Stimulated activated CD4-positive, alpha-beta T cell treated with anti-CD3 and anti-CD28 coated beads, Interleukin-4, amount 100 ng/mL, for 4 hours (primary cell): ENCODE data around the gene CELSR1.

Source experiments
- DNase-seq, 2 experiments: peaks; one replicate each; pipeline ENCODE4 v3.0.0-alpha.2; 2020

Gene CELSR1

GRCh38 chr22:46357711-46358520 lies 179.5 kb downstream of the CELSR1 start:
- DNase-seq: no peak

DNA sequence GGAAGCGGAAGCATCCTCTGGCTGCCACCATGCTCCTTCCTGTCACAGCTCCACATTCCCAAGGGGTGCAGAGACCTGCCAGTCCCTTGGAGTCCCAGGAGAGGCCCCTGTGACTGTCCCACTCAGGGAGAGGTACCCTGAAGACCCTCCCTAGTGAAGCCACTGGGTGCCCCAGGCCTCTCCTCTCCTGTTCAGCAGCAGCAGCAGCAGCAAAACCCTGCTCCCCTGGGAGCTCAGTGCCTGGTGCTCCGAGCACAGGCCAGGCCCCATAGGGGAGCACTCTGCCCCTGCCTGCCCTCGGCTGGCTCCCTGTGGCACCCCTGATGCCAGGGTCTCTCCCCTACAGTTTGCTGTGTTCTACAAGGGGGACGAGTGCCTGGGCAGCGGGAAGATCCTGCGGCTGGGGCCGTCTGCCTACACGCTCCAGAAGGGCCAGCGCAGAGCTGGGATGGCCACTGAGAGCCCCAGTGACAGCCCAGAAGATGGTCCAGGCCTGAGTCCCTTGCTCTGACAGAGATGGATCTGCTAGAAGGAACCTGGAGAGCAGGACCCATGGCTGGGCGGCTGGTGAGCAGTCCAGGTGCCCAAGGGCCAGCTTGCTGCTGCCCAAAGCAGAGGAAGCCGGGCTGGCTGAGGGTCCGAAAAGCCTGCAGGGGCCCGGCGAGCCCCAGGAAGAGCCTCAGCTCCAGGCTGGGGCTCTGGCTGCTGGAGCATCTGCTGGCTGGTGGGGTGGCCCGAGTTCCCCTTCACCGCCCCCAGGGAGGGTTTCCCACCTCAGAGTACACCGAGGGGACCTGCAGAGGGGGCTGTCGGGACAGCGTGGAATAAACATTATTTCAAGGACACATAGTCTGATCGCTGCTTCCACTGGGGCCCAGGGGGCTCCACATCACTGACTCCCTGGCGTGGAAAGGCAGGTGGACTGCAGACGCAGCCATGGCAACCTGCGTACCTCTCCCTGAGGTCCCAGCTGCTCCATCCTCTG lies 180.6 kb downstream of the CELSR1 start:
- DNase-seq: no peak

DNA sequence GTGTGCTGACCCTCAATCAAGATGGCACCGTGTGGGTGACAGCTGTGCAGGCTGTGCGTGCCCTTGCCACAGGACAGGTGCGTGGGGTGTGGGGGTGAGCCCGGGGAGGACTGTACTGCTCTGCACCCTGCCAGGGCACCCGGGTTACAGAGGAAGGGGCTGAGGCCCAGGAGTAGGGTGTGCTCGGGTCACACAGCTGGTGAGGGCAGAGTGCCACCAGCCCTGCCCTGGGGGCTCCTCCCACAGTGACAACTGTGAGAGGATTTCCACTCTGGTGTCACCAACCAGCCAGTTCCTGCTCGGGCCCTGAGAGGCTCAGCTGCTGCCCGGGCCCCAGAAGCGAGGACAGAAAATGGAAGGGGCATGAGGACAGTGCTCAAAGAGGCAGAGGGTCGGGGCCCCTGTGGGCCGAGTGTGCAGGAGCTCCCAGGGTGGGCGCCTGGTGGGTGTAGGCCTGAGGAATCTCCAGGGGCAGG lies 181.4 kb downstream of the CELSR1 start:
- no peak for DNase-seq

- DNase-seq: peak; percentile 33 to 53
These were observed 181.9 kb downstream of the CELSR1 start for GRCh38 chr22:46355369-46355995.

GRCh38 chr22:46354993-46355305 lies 182.5 kb downstream of the CELSR1 start:
- DNase-seq: no peak

DNA sequence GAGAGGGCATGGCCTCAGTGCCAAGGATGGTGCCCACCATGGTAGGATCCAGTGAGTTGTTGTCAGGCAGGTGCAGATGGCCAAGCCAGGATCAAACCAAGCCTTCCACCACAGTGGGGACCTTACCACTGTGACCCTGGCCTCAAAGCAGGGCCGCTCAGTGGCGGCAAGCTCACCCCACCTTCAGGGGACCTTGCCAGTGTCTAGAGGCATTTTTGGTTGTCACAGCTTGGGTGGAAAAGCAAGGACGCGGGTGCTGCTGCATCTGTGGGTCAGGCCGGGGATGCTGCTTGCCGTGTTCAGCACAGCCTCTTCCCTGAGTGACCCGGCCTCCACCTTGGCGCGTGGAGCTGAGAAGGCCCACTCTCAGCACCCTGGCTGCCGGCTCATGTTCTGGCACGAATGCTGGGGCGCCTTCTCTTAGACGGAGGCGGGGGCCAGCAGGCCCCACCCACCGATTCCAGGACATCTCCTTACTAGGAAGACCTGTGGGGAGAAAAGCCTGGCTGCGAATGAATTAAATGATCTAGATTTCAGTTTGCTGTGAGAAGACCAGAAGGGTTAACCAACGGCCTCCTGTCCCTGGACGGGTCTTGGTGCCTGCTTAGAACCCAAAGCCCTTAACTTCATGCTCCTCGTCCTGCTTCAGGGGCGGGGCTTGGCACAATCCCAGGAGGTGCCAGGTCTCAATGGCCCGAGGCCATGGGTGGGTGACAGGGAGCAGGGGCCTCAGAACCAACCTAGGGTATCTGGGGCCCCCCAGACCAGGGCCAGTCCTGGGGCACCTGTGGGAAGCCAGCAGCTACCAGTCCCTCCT lies 183.0 kb downstream of the CELSR1 start:
- DNase-seq: no peak

DNA sequence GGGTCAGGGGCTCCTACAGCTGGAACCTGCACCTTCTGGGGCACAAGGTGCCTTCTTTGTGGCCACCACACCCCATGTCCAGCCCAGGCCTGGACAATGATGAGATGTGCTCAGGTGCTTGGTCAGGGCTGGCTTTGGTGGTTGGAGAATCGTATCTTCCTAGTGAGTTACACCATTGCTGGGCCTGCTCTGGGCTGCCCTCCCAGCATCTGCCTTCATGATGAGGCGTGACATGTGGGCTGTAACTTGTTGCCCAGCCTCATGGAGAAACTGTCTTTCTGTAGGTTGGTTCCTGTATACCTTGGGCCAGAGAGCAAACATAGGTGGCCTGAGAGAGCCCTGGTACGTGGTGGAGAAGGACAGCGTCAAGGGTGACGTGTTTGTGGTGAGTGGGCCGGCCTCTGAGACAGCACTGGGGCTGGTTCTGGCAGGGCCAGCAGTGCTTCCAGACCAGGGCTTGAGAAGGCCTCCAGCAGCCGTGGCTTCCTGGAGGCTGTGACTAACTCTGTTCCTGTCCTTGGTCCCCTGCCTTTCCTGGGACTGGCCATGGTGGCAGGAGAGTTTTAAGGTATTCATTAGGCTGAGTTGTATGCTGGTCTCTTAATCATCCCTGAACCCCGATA lies 183.8 kb downstream of the CELSR1 start:
- DNase-seq: no peak

DNA sequence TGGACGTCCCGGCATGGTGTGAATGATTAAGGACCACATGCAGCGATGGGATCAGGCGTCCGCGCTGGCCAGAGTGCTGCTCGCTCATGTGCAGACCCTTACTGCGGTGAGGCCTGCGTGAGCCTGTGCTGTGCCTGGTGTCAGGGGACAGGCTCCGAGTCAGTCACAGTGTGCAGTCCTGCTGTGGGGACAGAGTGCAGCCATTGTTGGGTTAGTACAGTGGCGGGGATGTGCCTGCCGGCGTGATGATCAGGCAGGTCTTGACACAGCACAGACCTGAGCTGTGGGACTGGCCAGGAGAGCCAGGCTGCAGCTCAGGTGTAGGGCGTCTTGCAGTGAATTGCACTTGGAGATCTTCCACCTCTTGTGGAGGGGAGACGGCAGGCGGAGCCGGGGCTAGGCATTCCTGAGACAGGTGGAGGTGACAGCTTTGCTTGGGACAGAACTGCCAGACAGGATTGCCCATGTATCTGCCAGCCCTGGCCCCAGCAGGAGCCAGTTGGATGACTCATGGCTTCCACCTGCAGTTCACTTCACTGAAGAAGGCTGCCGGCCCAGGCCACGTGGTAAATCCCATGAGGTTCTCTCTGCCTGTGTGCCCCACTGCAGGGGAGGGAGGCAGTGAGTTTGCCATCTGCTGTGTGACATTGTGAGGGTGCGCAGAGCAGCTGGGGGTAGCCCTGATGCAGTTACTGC lies 184.6 kb downstream of the CELSR1 start:
- no peak for DNase-seq

GRCh38 chr22:46352276-46352675 lies 185.1 kb downstream of the CELSR1 start:
- no peak for DNase-seq

DNA sequence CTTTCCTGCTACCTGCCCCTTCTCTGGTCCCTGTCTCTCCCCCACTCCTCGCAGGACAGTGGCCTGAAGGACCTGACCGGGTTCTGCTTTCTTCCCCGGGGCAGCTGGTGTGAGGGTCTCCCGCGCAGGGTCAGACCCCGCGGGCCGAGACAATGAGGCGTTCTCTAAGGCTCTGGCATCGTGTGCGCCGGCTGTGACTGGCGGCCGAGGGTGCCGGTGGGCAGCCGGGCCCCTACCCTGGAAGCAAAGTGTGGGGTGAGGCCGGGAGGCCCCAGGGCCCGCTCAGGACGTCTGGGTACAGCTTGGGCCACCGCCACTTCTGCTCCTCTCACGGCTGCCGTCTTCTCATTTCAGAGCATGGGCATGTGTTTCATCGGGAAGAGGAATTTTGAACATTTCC lies 185.7 kb downstream of the CELSR1 start:
- no peak for DNase-seq

GRCh38 chr22:46351131-46351735 lies 186.2 kb downstream of the CELSR1 start:
- no peak for DNase-seq

GRCh38 chr22:46350646-46351045 lies 186.8 kb downstream of the CELSR1 start:
- DNase-seq: no peak

GRCh38 chr22:46350121-46350520 lies 187.3 kb downstream of the CELSR1 start:
- DNase-seq: no peak

DNA sequence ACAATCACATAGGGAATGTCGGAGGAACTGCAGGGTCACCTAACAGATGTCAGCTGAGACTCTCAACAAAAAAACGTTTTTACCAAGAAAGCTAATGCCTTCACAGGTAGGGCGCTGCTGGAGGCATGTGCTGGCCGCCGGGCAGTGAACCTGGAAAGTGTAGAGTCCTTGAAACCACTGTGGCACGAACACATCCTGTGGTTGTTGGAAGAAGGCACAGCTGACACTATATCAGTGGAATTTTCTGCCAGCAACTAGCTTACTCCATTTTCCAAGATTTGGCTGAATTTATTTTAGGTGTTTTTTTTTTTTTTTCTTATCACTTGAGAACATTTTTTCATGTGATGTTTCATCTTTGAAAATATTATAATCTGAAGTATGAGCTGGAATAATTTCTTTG lies 187.7 kb downstream of the CELSR1 start:
- no peak for DNase-seq

- DNase-seq: no peak
These were observed 188.2 kb downstream of the CELSR1 start for GRCh38 chr22:46349238-46349637.

GRCh38 chr22:46348099-46348695 lies 189.2 kb downstream of the CELSR1 start:
- DNase-seq: no peak

DNA sequence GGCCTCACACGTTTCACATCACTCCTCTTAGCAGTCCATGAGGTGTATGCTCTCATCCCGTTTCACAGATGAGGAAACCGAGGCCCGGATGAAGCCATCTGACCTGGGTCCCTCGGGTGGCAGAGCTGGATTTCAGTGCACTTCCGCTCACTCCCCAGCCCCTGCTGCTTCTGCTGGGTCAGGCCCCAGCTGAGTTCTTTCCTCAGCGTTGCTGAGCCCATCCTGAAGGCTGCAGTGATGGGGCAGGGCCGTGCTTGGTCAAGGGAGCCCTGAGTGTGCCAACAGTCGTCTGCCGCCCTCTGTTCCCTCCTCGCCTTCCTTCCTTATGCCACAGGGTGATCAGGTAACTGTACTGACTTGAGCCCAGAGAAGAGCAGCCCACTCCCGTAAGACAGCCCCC lies 189.8 kb downstream of the CELSR1 start:
- no peak for DNase-seq

DNA sequence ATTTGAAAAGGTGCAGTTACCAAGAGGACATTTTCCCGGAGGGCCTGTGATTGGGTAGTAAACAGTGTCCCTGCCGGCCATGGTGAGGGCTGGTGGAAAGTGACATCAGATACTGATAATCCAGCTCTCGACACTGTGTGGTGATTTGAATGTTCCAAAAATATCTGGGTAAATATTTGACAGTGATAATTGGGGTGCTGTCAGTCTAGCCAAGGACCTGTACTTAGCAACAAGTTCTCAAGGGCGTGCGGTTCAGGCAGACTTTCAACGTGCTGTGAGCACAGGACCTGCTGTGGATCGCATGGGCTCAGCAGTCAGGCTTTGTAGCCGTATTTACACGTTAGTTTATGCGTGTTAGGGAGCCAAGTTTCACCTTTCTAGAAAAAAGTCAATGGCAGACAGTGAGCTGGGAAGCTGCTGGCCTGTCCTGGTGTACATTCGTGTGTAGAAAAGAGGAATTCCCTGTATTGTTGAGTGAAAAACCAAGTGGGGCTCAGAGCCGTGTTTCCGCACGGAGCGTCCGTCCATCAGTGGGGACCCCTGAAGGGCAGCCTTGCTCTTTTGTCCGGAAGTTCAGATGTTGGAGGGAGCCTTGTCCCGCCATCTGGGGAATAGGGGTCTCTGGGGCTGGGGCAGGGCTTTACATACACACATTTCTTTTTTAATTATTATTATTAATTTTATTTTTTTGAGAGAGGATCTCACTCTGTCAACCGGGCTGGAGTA lies 190.6 kb downstream of the CELSR1 start:
- DNase-seq: no peak

DNA sequence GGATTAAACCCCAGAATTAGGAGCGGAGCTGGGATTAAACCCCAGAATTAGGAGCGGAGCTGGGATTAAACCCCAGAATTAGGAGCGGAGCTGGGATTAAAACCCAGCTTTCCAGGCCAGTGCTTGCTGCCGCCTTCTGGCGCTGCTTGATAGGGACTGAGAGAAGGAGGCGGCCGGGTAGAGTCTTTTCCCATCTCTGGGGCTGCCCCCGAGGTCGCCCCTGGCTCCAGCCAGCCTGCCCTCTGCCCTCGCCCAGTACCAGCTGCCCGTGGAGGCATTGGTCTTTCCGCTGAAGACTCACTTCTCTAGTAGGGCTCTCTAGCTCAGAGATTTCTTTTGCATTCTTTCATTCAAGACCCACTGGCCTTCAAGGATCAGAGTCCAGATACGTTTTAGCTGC lies 196.7 kb downstream of the CELSR1 start:
- no peak for DNase-seq

DNA sequence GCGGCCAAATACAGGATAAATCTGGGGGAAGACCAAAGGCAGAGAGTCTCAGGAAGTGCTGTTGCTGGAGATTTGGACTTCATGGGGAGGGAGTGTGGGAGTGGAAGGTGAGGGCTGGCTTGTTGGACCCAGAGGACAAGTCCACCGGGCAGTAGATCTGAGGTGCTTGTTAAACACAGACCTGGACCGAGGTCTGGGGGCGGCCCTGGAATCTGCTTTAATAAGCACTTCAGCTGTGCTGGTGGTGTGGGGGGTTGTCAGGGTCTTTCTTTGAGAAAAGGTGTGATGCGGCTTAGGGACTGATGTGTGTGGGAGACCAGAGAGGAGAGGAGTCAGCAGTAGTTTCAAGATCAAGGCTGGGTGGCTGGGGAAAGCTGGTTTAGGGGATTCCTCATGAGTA lies 197.5 kb downstream of the CELSR1 start:
- no peak for DNase-seq
